LNCaP clone FGC (cell line): ENCODE measurements around the gene PLCH2.
"Not testable (repeated sequence)": the region's sequence is repeated elsewhere in the genome, so short reads cannot be mapped to it uniquely, and the experiment has no call there.

ENCODE experiments used
- DNase-seq: peaks from one replicate; pipeline ENCODE4 v3.0.0-alpha.2; 2011; ENCODE audit warnings: low read depth
- H3K4me3 ChIP-seq: 2 replicates; pipeline ENCODE4 v1.5.1; 2011; ENCODE audit warnings: mild to moderate bottlenecking, low read depth, low read length, control low read depth
- CTCF ChIP-seq: IDR thresholded peaks from 2 replicates; pipeline ENCODE4 v1.5.1; 2012; ENCODE audit warnings: mild to moderate bottlenecking; ENCODE audit not compliant: control insufficient read depth, insufficient read depth; ENCODE audit errors: extremely low read depth

The PLCH2 gene

GRCh38 chr1:2552189-2552588, 76.1 kb downstream of the PLCH2 start:
- no peak for TF ChIP-seq CTCF
- H3K4me3 ChIP-seq: no peak overlapping the region
- DNase-seq: no peak

GRCh38 chr1:2553076-2553475, 77.0 kb downstream of the PLCH2 start:
- not testable (repeated sequence) for H3K4me3 ChIP-seq, DNase-seq

- no peak for DNase-seq
- TF ChIP-seq CTCF: no peak
- H3K4me3 ChIP-seq: no peak overlapping the region
Measured at GRCh38 chr1:2553871-2554620, 78.0 kb downstream of the PLCH2 start.

- H3K4me3 ChIP-seq: no peak overlapping the region
- no peak for DNase-seq
Measured at GRCh38 chr1:2554621-2555387, 78.7 kb downstream of the PLCH2 start.

More at GRCh38 chr1:2554621-2555387, 78.7 kb downstream of the PLCH2 start:
- 0 out of 2 replicates have a peak, but pooled peaks have one; percentile 16 for TF ChIP-seq CTCF
